Neural progenitor cell (in vitro differentiated cells): Measurements from ENCODE around the gene CYP2S1. TPM values are rescaled to one million over a fixed set of nuclear protein-coding genes. Genes with fewer than 3 reads are reported as not detected.

Experiments
- DNase-seq: peaks from one replicate; pipeline ENCODE4 v3.0.0-alpha.2; 2016; ENCODE audit warnings: low spot score
- H2AFZ ChIP-seq: fragments of 200-600 bp; sonication (generic); replicated peaks from 2 replicates; pipeline ENCODE4 v1.6.1; 2016; ENCODE audit warnings: antibody characterized with exemption
- H3F3A ChIP-seq: fragments of 200-600 bp; sonication (generic); 2 replicates; pipeline ENCODE4 v1.6.1; 2016; ENCODE audit warnings: antibody characterized with exemption, low read depth
- H3K27ac ChIP-seq: fragments of 200-600 bp; sonication (generic); 2 replicates; pipeline ENCODE4 v1.5.1; 2016; ENCODE audit warnings: mild to moderate bottlenecking
- H3K27me3 ChIP-seq: fragments of 200-600 bp; sonication (generic); 2 replicates; pipeline ENCODE4 v1.6.1; 2016; ENCODE audit warnings: mild to moderate bottlenecking, moderate library complexity
- H3K36me3 ChIP-seq: fragments of 200-600 bp; sonication (generic); 2 replicates; pipeline ENCODE4 v1.5.1; 2016
- H3K4me1 ChIP-seq: fragments of 200-600 bp; sonication (generic); 2 replicates; pipeline ENCODE4 v1.6.1; 2016; ENCODE audit warnings: mixed run types
- H3K4me2 ChIP-seq: fragments of 200-600 bp; sonication (generic); 2 replicates; pipeline ENCODE4 v1.6.1; 2016
- H3K4me3 ChIP-seq: fragments of 200-600 bp; sonication (generic); 2 replicates; pipeline ENCODE4 v1.5.1; 2016
- H3K79me2 ChIP-seq: fragments of 200-600 bp; sonication (generic); 2 replicates; pipeline ENCODE4 v1.6.1; 2016; ENCODE audit warnings: low read depth
- H3K9ac ChIP-seq: fragments of 200-600 bp; sonication (generic); 2 replicates; pipeline ENCODE4 v1.6.1; 2016
- H3K9me3 ChIP-seq: fragments of 200-600 bp; sonication (generic); 2 replicates; pipeline ENCODE4 v1.5.1; 2016; ENCODE audit warnings: low read depth
- H4K20me1 ChIP-seq: fragments of 200-600 bp; sonication (generic); 2 replicates; pipeline ENCODE4 v1.6.1; 2016; ENCODE audit warnings: low read depth
- H3K27ac Mint-ChIP-seq: 3 replicates; pipeline ENCODE4 v1.8.0; 2021; ENCODE audit warnings: mixed read lengths
- H3K27me3 Mint-ChIP-seq: 2 replicates; pipeline ENCODE4 v1.8.0; 2022; ENCODE audit warnings: low read depth, mild to moderate bottlenecking, inconsistent platforms, moderate library complexity, mixed read lengths; ENCODE audit not compliant: insufficient read depth
- H3K36me3 Mint-ChIP-seq: 3 replicates; pipeline ENCODE4 v1.8.0; 2021; ENCODE audit warnings: mixed read lengths
- H3K4me1 Mint-ChIP-seq: 3 replicates; pipeline ENCODE4 v1.8.0; 2021; ENCODE audit warnings: mixed read lengths
- H3K4me3 Mint-ChIP-seq: 3 replicates; pipeline ENCODE4 v1.8.0; 2021; ENCODE audit warnings: mild to moderate bottlenecking, moderate library complexity, mixed read lengths
- H3K9me3 Mint-ChIP-seq: 3 replicates; pipeline ENCODE4 v1.8.0; 2020; ENCODE audit warnings: mixed read lengths
- EZH2 ChIP-seq: fragments of 200-600 bp; sonication (generic); IDR thresholded peaks from 2 replicates; pipeline ENCODE4 v1.6.1; 2017; ENCODE audit warnings: antibody characterized with exemption, mild to moderate bottlenecking, moderate library complexity
- EZH2phosphoT487 ChIP-seq: fragments of 200-600 bp; sonication (generic); IDR thresholded peaks from 2 replicates; pipeline ENCODE4 v1.6.1; 2017; ENCODE audit warnings: antibody characterized with exemption
- total RNA-seq: library from RNA; depleted of rRNA; stranded (reverse); fragments of >200 nt; gene quantifications from 2 replicates; pipeline ENCODE4 v1.2.3, GENCODE V29; 2015; ENCODE audit warnings: low replicate concordance
- TF ChIP-seq, protein P1 (sequence below): fragments of 200-600 bp; sonication (generic); IDR thresholded peaks from 2 replicates; pipeline ENCODE4 v1.5.1; 2017; ENCODE audit warnings: antibody characterized with exemption, mild to moderate bottlenecking

CYP2S1 gene
- total RNA-seq, 1 donor from 2014 or later: 2.0 TPM

DNA sequence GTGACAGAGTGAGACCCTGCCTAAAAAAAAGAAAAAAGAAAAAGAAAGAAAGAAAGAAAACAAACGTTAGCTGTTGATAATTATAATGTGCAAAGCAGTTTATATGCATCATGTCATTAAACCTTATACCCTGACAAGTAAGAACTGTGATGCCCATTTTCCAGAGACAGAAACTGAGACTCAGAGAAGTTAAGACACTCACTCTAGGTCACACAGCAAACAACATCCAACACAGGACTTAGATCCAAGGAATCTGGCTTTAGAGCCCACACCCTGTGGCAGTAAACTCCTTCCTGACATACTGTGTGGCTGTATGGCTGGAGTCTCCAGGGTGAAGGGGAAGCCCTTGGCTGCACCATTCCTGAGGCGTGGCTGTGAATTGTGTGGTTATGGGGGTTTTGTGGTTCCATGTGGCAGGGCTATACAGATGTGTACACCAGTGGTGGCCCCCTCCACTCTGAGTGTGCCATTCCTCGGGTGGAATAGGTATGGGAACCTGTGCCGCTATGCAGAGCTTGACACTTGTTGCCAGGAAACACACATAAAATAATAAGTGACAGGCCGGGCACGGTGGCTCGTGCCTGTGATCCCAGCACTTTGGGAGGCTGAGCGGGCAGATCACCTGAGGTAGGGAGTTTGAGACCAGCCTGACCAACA lies 41.6 kb downstream of the CYP2S1 start:
- Histone ChIP-seq H3K36me3 (no peaks in the 10 kb centered on the region), H3K4me2 (no peak overlapping the region), H4K20me1 (no peaks in the 10 kb centered on the region), H3K9ac (no peak overlapping the region), H3K27ac (no peak overlapping the region), H3K79me2 (no peaks in the 10 kb centered on the region), H3F3A (no peaks in the 10 kb centered on the region), H3K9me3 (no peaks in the 10 kb centered on the region), H3K4me3 (no peak overlapping the region), H3K4me1 (no peaks in the 10 kb centered on the region), H3K27me3 (no peaks in the 10 kb centered on the region), H2AFZ (no peak overlapping the region)
- Mint-ChIP-seq H3K27ac (no peak overlapping the region), H3K9me3 (no peaks in the 10 kb centered on the region), H3K4me1 (no peaks in the 10 kb centered on the region), H3K36me3 (no peaks in the 10 kb centered on the region), H3K27me3 (no peaks in the 10 kb centered on the region), H3K4me3 (no peak overlapping the region)
- no peak for DNase-seq
- TF ChIP-seq EZH2phosphoT487 (no peak), EZH2 (no peak)
- TF ChIP-seq, protein P1, sequence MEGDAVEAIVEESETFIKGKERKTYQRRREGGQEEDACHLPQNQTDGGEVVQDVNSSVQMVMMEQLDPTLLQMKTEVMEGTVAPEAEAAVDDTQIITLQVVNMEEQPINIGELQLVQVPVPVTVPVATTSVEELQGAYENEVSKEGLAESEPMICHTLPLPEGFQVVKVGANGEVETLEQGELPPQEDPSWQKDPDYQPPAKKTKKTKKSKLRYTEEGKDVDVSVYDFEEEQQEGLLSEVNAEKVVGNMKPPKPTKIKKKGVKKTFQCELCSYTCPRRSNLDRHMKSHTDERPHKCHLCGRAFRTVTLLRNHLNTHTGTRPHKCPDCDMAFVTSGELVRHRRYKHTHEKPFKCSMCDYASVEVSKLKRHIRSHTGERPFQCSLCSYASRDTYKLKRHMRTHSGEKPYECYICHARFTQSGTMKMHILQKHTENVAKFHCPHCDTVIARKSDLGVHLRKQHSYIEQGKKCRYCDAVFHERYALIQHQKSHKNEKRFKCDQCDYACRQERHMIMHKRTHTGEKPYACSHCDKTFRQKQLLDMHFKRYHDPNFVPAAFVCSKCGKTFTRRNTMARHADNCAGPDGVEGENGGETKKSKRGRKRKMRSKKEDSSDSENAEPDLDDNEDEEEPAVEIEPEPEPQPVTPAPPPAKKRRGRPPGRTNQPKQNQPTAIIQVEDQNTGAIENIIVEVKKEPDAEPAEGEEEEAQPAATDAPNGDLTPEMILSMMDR: no peak

- Histone ChIP-seq H3F3A (no peaks in the 10 kb centered on the region), H3K36me3 (no peaks in the 10 kb centered on the region), H3K4me2 (no peak overlapping the region), H3K9ac (no peak overlapping the region), H3K4me3 (no peak overlapping the region), H3K27ac (no peak overlapping the region), H3K27me3 (no peaks in the 10 kb centered on the region), H3K79me2 (no peaks in the 10 kb centered on the region), H3K4me1 (no peaks in the 10 kb centered on the region), H3K9me3 (no peaks in the 10 kb centered on the region), H2AFZ (no peak overlapping the region), H4K20me1 (no peaks in the 10 kb centered on the region)
- Mint-ChIP-seq H3K36me3 (no peaks in the 10 kb centered on the region), H3K4me3 (no peak overlapping the region), H3K9me3 (no peaks in the 10 kb centered on the region), H3K27ac (no peak overlapping the region), H3K27me3 (no peaks in the 10 kb centered on the region), H3K4me1 (no peaks in the 10 kb centered on the region)
- no peak for DNase-seq
- TF ChIP-seq EZH2phosphoT487: no peak
- no peak for TF ChIP-seq EZH2
- TF ChIP-seq, protein P1: no peak
Observed at GRCh38 chr19:41235480-41235879, 42.5 kb downstream of the CYP2S1 start.

DNA sequence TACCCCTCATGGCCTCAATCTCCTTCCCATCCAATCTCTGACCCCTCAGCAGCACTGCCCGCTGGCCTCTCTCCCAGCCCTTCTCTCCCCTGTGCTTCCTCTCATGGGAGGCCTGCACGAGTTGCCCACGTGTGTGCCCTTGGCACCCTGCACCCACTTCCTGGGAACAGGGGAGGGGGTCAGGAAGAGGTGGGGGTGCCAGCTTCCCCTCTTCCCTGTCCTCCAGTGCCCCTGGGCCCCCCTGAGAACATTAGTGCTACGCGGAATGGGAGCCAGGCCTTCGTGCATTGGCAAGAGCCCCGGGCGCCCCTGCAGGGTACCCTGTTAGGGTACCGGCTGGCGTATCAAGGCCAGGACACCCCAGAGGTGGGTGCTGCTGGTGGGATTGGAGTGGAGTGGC lies 45.2 kb downstream of the CYP2S1 start:
- H3K4me1 Mint-ChIP-seq: no peaks in the 10 kb centered on the region
- H3K36me3 ChIP-seq: no peaks in the 10 kb centered on the region
- no peak overlapping the region for H3K4me3 Mint-ChIP-seq
- H3K27ac Mint-ChIP-seq: no peak overlapping the region
- DNase-seq: no peak
- H3F3A ChIP-seq: no peaks in the 10 kb centered on the region
- H3K4me3 ChIP-seq: no peak overlapping the region
- no peaks in the 10 kb centered on the region for H3K79me2 ChIP-seq
- no peaks in the 10 kb centered on the region for H3K27me3 Mint-ChIP-seq
- H3K36me3 Mint-ChIP-seq: no peaks in the 10 kb centered on the region
- no peak overlapping the region for H3K4me2 ChIP-seq
- TF ChIP-seq EZH2phosphoT487 (no peak), EZH2 (no peak)
- TF ChIP-seq, protein P1: no peak
- H3K9me3 ChIP-seq: no peaks in the 10 kb centered on the region
- no peak overlapping the region for H2AFZ ChIP-seq
- H3K27me3 ChIP-seq: no peaks in the 10 kb centered on the region
- no peaks in the 10 kb centered on the region for H3K9me3 Mint-ChIP-seq
- no peaks in the 10 kb centered on the region for H4K20me1 ChIP-seq
- H3K4me1 ChIP-seq: no peaks in the 10 kb centered on the region
- no peak overlapping the region for H3K9ac ChIP-seq
- H3K27ac ChIP-seq: no peak overlapping the region
